Measurements from ENCODE around the gene NT5E.
"Not testable (repeated sequence)": the region's sequence is repeated elsewhere in the genome, so short reads cannot be mapped to it uniquely, and the experiment has no call there.

NT5E gene

GRCh38 chr6:85493389-85493788, 43.5 kb downstream of the NT5E start:
- no peak for DNase-seq (ENCODE audit: low spot score)

- no peak for DNase-seq (ENCODE audit: low spot score)
Observed at GRCh38 chr6:85494547-85495536, 45.0 kb downstream of the NT5E start.

GRCh38 chr6:85496009-85496579, 46.2 kb downstream of the NT5E start:
- DNase-seq (ENCODE audit: low spot score): no peak

GRCh38 chr6:85496856-85497255, 47.0 kb downstream of the NT5E start:
- no peak for DNase-seq (ENCODE audit: low spot score)

GRCh38 chr6:85498596-85499258, 48.8 kb downstream of the NT5E start:
- no peak for DNase-seq (ENCODE audit: low spot score)

GRCh38 chr6:85506441-85507093, 56.7 kb downstream of the NT5E start:
- DNase-seq (ENCODE audit: low spot score): no peak

- DNase-seq (ENCODE audit: low spot score): no peak
Observed at GRCh38 chr6:85516168-85516567, 66.3 kb downstream of the NT5E start.

- not testable (repeated sequence) for DNase-seq (ENCODE audit: low spot score)
Observed at GRCh38 chr6:85524281-85524680, 74.4 kb downstream of the NT5E start.

- peak; percentile 37 for DNase-seq (ENCODE audit: low spot score)
Observed at GRCh38 chr6:85537055-85537494, 87.2 kb downstream of the NT5E start.

GRCh38 chr6:85544776-85545175, 94.9 kb downstream of the NT5E start:
- DNase-seq (ENCODE audit: low spot score): no peak

Data from hematopoietic multipotent progenitor cell treated with erythropoietin and hydrocortisone succinate and interleukin-3 and kit ligand, for 17 days (in vitro differentiated cells).